ENCODE measurements around the gene SLCO2A1.

SLCO2A1 gene

DNA sequence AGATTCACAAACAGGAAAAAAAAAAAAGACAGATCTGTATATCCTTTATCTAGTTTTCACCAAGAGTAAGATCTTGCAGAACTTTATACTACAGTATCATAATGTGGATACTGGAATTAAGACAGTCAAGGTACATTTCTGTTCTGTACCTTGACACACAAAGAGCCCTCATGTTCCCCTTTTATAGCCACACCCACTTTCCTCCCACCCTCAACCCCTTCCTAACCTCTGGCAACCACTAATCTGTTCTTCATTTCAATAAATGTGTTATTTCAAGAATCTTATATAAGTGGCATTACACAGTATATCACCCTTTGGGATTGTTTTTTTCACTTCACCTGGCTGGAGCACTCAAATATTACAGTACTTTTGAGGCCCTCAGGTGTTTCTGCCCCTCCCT, 130.4 kb downstream of the SLCO2A1 start:
- no peak for DNase-seq (ENCODE audit: low spot score)

DNA sequence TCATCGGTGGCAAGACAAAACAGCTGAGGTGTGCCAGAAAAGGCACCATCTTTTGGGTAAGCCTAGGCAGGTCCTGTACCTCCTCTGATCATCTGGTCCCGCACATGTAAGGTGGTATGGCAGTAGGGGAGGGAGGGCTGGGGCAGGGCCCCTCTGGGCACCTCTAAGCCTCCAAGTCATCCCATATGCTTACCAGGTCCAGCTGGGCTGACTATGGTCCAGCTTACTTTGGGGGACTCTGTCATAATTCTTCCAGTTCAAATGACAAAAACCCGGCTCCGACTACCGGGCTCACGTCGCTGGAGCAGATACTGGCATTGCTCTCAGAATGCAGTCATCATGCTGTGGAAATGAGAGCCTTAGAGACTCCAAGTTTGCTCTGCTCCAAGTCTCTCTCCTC, 132.2 kb downstream of the SLCO2A1 start:
- DNase-seq (ENCODE audit: low spot score) = no peak

DNA sequence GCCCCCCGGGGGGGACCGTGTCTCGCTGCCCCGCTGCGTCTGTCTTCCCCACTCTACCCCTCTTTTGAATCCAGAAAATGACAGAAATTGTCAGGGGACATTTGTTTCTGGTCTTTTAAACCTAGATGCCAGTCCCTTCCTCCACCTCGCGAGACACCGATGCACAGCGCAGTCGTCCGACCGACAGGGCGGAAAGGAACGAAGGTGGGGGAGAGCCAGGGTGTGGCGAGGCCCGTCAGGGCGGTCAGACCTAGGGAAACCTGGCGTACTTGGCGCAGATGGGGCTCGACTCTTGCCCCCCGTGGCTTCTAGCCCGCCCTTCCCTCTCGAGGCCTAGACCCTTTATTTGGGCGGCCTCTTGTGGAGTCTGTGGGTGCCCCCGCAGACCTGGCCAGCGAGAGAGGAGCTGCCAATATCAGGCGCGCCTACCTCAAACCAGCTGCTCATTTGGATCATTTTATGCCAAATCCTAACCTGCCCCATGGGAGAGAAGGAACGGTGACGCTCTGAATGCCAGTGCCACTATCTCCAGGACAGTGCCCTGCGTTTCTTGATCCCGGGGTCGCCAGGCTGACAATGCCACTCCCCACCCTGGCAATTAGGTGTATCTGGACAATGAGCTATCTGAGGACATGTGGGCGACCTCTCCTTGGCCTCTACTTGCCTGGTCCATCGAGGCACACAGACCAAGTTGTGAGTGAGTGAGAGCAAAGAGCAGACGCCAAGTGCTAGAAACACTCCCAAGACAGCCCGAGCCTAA, 133.5 kb downstream of the SLCO2A1 start:
- DNase-seq (ENCODE audit: low spot score) = no peak

DNA sequence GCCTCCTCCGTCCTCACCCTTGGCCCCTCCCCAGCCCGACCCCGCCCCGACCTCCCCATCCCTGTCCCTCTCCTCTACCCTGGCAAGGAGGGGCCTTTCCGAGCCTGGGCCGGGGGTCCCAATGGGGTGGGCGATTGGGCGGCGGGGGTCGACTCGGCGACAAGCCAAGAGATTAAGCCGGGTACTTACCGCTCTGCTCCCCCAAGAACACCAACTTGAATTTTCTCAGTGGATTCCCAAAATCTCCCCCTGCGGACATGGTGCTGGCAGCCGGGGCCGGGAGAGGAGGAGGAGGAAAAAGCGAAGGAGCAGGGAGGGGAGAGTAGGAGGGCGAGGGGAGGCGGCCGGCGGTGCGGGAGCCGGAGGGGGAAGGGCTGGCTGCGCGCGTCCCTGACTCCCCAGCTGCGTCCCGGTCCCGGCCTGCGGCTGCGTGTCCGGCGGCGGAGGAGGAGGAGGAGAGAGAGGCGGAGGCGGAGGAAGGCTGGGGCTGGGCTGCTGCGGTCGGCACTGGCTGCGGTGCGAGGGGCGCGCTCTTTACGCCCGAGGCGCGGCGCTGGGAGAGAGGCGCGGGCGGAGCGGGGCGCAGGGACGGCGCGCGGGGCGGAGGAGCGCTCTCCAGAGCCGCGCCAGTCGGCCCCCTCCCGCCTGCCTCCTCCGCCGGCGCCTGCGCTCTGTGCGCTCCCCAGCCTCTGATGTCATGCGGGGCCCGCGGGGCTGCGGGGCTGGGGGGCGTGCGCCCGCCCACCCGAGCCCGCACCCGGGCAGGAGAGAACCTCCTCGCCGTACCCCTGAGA, 134.3 kb downstream of the SLCO2A1 start, which contains the start of gene RAB6B:
TSS of gene RAB6B (minus strand) at position 675 of the 794 bp plus-strand sequence. CDS start at position 259, 416 bp downstream.
- DNase-seq (ENCODE audit: low spot score) = peak; percentile 56

- no peak for DNase-seq (ENCODE audit: low spot score)
Observed at GRCh38 chr3:133894353-133895207, 135.1 kb downstream of the SLCO2A1 start.

DNA sequence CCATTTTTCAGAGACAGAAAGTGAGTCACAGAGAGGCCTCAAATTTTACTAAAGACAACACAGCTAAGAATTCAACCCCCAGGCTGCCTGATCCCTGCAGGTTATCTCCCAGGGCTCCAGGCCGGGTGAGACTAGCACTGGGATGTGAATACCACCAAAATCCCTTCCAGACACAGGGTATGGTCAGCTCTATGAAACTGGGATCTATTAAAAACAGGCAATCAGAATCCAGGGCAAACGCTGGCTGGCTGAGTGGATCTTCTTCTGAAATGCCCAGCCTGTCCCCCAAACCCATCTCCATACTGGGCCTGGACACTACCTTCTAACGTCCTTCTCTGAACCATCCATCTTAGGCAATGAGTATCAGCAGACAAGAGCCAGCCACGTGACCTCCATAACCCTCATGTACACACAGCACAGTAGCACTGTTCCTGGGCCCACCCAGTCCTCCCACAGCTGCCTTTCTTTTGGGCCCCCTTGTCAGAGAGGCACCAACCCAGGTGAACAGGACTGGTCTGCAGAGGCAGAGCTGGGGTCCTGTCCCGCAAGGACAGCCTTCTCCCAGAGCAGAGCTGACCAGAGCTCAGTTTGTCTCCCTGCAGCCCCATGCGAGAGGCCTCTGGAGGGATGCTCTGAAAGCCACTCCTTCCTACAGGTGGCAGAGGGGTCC, 135.9 kb downstream of the SLCO2A1 start:
- DNase-seq (ENCODE audit: low spot score) = no peak

- DNase-seq (ENCODE audit: low spot score) = no peak
Observed at GRCh38 chr3:133892541-133893231, 137.0 kb downstream of the SLCO2A1 start.

DNA sequence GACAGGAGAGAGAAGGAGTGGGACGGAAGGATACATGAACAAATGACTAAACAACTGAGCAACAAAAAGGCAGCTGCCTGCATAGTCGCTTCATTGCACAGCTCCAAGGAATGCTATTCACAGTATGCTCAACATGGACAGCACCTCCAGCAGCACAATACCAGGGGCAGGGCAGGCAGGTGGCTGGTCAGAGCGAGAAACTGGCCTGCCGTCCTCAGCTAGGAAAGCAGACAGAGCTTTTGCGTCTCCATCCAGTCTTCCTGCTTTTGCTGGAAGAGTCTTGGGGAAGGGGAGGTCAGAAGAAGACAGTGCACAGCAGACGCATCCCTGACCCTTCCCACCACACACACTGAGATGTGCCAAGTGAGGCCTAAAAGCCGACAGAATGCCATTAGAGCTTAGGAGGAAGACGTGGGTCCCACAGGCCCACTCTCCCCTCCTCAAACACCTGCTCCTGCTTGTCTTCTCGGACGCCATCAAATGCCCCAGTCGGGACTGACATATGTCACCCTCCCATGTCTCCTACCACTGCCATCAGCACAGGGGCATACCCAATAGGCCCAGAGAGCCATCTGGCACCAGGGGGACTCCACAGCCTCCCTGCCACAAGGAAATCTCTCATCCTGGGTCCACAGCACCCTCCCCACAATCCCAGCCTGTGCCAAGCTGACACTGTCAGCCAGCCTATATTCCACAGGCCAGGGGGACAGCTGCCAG, 137.9 kb downstream of the SLCO2A1 start:
- DNase-seq (ENCODE audit: low spot score) = no peak

DNA sequence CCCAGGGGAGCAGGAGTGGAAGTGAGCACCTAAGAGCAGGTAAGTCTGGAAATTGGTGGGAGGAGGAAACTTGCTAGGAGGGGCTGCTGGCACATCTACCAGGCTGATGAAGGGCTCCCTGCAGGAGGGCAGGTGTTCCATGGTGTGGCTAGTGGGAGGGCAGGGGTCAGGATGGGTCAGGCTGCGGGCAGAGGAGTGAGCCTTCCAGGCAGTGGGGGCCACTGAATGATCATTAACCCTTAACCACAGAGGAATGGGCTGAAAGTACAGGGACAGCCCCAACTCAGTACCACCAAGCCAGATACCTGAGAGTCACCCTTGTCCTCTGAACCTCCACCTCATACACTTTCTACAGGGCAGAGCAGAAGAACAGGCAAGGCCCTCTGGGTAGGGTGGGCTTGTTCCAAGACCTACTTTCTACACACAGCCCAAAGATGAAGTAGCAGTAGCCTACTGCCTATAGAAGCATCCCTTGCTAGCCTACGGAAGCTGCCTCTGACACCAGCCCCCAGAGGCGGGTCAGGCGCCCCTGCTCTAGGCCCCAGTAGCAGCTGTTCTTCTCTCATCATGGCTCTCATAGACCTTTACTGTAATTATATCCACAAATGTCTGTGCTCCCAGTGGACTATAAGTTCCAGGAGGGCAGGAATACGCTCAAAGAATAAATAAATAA, 138.6 kb downstream of the SLCO2A1 start:
- no peak for DNase-seq (ENCODE audit: low spot score)

GRCh38 chr3:133890037-133890436, 139.7 kb downstream of the SLCO2A1 start:
- no peak for DNase-seq (ENCODE audit: low spot score)

GRCh38 chr3:133888726-133889340, 140.9 kb downstream of the SLCO2A1 start:
- DNase-seq (ENCODE audit: low spot score) = no peak

DNA sequence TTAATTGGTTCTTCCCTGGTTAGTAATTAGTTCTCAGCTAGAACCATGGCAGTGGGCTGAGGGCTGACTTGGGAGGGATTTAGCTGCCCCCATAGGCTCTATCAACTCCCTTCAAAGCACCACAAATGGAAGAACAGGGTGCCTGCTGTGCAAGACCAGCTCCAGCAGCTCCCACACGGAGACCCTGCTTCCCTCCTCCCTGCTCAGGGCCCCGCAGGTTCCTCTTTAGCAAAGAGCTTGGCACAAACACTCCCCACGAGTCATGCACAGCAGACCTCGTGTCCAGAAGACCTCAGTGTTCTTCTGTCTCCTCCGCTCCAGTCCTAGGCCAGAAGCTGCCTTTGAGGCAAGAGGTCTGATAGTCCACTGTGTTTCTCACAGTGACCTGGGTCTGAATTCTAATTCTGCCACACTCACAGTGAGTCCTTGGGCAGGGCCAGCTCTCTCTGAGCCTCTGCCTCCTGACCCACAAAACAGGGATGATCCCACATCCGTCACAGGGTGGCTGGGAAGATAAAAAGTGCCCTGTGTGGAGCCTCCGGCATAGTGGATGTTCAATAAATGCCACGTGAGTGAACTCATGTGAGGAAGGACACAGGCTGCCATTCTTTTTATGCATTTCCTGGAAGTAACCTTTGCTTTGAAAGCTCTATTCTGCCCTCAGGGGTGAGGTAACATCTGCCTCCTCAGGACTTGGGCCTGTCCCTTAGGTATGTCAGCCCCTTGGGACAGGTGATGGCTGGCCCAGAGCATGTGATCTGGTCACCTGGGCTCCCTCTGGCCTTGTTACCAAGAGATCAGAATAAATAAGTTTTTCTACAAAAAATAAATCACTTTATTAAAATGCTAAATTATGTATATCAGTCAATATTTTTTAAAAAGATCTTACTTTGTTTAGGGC, 141.7 kb downstream of the SLCO2A1 start:
- no peak for DNase-seq (ENCODE audit: low spot score)

GRCh38 chr3:133887074-133887802, 142.5 kb downstream of the SLCO2A1 start:
- no peak for DNase-seq (ENCODE audit: low spot score)

DNA sequence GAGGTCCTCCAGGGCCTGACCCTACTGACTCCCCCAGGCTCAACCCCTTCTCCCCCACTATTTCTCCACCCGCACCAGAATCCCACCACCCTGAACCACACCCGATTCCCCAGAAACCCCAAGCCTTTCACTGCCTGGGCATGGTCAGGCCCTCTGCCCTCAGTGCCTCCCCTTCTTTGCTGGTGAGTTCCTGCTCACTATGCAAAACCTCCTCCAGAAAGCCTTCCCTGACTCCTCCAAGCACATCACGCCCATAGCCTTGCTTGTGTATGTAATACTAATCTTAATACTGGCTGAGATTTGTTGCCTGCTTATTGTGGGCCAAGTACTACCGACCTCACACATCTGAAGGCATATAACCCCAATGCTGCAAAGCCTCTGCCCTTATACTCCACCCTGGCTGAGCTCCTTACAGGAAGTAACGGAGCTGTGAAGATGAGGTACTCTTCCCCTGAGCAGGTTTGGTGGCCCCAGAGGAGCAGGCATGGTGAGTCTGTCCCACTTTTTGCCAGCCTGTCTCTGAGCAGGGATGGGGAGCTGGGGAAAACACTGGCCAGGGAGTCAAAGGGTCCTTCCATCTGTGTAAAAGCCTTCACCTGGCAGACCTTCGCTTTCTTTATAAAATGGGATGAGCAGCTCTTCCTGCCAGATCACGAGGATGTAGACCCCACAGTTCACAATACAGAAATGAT, 143.5 kb downstream of the SLCO2A1 start:
- no peak for DNase-seq (ENCODE audit: low spot score)

DNA sequence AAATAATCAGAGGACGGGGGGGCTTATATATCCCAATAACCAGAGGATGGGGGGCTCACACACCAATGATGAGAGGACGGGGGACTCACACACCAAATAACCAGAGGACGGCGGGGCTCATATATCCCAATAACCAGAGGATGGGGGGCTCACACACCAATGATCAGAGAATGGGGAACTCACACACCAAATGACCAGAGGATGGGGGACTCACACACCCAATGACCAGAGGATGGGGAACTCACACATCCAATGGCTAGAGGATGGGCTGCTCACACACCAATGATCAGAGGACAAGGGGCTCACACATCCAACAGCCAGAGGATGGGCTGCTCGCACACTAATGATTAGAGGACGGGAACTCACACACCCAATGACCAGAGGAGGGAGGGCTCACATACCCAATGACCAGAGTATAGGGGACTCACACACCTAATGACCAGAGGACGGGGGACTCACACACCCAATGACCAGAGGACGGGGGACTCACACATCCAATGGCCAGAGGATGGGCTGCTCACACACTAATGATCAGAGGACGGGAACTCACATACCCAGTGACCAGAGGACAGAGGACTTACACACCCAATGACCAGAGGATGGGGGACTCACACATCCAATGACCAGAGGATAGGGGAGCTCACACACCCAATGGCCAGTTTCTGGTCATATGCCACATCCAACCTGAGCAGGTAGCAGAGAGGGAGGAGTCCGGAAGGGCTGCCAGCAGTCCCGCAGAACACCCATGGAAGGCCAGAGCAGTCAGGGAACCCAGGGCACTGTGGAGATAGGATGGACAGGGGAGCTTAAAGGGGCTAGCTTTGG, 144.6 kb downstream of the SLCO2A1 start:
- DNase-seq (ENCODE audit: low spot score) = no peak

Data from LoVo (cell line).